Omental fat pad (tissue), 4 donors: ENCODE results near the gene ZNF543. TPM values are rescaled to one million over a fixed set of nuclear protein-coding genes. Genes with fewer than 3 reads are reported as not detected.
A peak's percentile ranks its signal among the peaks of the same experiment; 100 is the strongest.

Experiments
- ATAC-seq: fragments of 150-250 bp; one replicate; pipeline ENCODE4 v1.9.1; 2016; ENCODE audit warnings: mild to moderate bottlenecking, moderate library complexity; ENCODE audit not compliant: low FRiP score
- DNase-seq: peaks from one replicate; pipeline ENCODE4 v3.0.0-alpha.2; 2019; ENCODE audit warnings: low spot score
- total RNA-seq, 4 donors: library from RNA; depleted of rRNA; stranded (reverse); fragments of >200 nt; gene quantifications; one replicate each; pipeline ENCODE4 v1.1.0, GENCODE V29; 2016
- TF ChIP-seq, protein P1 (sequence below), 3 donors: fragments of 450-650 bp; IDR thresholded peaks; one replicate each; pipeline ENCODE4 v1.5.1; 2016 to 2017; ENCODE audit warnings: antibody characterized with exemption in 3 of 3, mild to moderate bottlenecking in 3 of 3, moderate library complexity in 2 of 3

The ZNF543 gene
- total RNA-seq, 4 donors from 2014 or later, result 5.6 to 8.4 (median 7.3) TPM

DNA sequence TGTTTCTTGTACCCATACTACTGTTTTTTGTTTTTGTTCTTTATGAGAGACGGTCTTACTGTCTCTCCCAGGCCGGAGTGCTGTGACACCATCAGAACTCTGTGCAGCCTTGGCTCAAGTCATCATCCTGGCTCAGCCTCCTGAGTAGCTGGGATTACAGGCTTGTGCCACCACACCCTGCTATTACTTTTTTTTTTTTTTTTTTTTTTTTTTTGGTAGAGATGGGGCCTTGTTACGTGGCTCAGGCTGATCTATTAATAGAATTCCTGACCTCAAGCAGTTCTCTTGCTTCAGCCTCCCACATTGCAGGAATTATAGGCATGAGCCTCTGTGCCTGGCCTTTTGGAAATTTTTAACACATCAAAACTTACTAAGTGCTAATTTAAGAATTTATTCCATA is 27.9 kb downstream of the ZNF543 start:
- DNase-seq, result no peak
- no peak for ATAC-seq
- TF ChIP-seq, protein P1, sequence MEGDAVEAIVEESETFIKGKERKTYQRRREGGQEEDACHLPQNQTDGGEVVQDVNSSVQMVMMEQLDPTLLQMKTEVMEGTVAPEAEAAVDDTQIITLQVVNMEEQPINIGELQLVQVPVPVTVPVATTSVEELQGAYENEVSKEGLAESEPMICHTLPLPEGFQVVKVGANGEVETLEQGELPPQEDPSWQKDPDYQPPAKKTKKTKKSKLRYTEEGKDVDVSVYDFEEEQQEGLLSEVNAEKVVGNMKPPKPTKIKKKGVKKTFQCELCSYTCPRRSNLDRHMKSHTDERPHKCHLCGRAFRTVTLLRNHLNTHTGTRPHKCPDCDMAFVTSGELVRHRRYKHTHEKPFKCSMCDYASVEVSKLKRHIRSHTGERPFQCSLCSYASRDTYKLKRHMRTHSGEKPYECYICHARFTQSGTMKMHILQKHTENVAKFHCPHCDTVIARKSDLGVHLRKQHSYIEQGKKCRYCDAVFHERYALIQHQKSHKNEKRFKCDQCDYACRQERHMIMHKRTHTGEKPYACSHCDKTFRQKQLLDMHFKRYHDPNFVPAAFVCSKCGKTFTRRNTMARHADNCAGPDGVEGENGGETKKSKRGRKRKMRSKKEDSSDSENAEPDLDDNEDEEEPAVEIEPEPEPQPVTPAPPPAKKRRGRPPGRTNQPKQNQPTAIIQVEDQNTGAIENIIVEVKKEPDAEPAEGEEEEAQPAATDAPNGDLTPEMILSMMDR (IDR thresholded peaks at IDR 0.05), result no peak

DNA sequence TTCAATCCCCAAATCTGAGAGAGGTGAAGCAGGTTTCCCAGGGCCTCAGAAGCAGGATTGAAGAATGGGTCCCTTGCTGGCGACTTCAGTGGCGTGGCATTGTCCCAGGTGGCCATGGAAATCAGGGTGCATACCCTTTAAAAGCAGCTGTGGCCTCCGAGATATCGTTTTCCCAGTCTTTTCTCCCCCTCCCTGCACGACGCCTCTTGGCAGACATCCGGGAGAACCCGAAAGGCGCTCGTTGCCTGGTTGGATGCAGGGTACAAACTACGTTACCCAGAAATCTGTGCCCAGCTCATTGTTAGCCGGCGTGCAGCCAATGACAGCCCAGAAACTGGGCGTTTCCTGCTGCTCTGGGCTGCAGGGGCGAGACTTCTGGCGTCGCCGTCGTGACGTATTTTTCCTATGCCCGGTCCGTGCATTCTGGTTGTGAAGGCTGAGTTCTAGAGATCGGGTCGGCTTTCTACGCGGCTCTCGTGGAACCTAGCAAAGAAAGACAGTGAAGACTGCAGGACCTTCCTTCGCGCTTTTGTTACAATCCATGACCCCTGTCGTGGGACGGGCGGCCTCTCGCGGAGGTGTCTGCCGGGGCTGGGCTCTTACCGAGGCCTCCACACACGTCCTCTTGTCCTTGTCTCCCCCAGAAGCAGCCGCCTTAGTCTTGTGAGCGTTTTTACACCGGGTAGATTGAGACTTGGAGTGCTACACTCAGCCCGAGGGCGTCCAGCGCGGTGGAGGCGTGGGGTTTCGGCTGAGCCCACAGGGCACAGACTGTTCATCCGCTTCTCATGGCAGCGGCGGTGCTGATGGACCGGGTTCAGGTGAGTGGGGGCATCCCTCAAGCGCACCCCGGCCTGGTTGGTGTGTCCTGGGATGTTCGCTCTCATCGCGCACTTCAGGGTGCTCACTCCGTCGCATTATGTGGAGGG is 30.9 kb downstream of the ZNF543 start, which contains the start of gene ZNF304:
Gene ZNF304, plus strand, starts transcription at position 395 of the 929 bp plus-strand sequence. Its CDS starts 394 bp downstream, at position 789.
- TF ChIP-seq, protein P1 (IDR thresholded peaks at IDR 0.05), result no peak
- peak; percentile 99 for ATAC-seq
- peak; percentile 72 for DNase-seq

DNA sequence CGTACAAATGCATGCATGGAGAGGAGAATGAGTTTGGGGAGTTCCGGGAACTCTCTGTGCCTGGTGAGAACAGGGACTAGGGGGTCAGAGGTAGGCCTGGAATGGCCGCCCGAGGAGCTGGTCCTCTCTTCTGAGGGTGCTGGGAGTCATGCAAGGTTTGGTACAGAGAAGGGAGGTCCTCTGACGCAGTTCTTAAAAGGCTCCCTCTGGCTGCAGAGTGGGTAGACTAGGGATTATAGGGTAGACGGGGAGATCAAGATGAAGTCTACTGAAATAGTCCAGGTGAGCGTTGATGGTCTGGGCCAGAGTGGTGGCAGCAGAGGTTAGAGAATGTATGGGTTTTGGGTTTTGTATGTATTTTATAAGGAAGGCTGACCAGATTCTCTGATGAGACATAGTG is 31.6 kb downstream of the ZNF543 start:
- ATAC-seq (no peak), DNase-seq (no peak)
- TF ChIP-seq, protein P1 (IDR thresholded peaks at IDR 0.05), result no peak

DNA sequence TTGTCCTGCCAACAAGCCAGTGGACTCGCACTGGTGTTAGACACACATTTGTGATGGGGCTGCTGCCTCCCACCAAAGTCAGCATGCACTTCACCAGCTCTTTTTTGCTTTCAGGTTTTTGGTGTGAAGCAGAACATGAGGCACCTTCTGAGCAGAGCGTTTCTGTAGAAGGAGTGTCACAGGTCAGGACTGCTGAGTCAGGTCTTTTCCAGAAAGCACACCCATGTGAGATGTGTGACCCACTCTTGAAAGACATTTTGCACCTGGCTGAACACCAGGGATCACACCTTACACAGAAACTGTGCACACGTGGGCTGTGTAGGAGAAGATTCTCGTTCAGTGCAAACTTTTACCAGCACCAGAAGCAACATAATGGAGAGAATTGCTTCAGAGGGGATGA is 35.6 kb downstream of the ZNF543 start:
- no peak for ATAC-seq
- no peak for DNase-seq
- TF ChIP-seq, protein P1 (IDR thresholded peaks at IDR 0.05), result no peak

DNA sequence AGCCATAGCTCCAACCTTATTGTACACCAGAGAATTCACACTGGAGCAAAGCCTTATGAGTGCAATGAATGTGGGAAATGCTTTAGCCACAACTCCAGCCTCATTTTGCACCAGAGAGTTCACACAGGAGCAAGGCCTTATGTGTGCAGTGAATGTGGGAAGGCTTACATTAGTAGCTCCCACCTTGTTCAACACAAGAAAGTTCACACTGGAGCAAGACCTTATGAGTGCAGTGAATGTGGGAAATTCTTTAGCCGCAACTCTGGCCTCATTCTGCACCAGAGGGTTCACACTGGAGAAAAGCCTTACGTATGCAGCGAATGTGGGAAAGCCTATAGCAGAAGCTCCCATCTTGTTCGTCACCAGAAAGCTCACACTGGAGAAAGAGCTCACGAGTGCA is 37.1 kb downstream of the ZNF543 start:
- ATAC-seq (no peak), DNase-seq (no peak)
- TF ChIP-seq, protein P1 (IDR thresholded peaks at IDR 0.05), result no peak

DNA sequence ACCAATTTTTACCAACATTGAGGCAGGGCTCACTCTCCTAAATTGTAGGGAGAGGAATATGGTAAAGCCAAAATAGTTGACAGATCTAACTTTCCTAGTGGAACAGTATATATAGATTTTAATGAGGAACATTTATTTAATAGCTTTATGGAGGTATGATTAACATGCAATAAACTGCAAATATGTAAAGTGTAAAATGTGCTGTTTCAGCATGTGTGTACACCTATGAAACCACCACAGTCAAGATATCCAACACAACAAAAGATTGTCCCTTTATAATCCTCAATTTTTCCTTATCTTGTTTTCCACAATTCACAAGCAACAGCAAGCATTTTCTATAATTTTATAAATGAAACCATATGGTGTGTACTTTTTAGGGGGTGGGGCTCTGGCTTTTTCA is 39.0 kb downstream of the ZNF543 start:
- no peak for ATAC-seq
- TF ChIP-seq, protein P1 (IDR thresholded peaks at IDR 0.05), result no peak

DNA sequence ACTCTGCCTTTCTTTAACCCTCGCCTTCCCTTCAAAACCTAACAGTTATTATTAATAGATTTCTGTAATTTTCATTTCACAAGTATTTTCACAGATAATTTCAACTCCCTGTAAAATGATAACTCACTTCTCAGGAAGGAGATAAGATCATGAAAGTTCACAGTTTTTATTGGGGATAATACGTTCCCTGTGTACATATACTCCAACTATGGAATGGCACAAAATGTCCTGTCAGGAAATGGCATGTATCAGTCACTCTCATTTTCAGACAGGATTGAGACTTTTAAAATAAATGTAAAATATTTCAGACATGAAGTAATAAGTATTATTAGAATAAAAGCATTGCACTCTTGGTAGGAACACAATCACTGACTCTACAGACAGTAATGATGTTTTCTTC is 42.1 kb downstream of the ZNF543 start:
- TF ChIP-seq, protein P1 (IDR thresholded peaks at IDR 0.05), result no peak
- no peak for DNase-seq
- ATAC-seq, result no peak

More for the DNA sequence above, 39.0 kb downstream of the ZNF543 start:
- DNase-seq, result no peak
